Measurements from ENCODE around the gene GADD45A. TPM values are rescaled to one million over a fixed set of nuclear protein-coding genes. Genes with fewer than 3 reads are reported as not detected.

The GADD45A gene
- total and polyA plus RNA-seq, 12 donors, result 5.3 to 26.9 (median 13.1) TPM

GRCh38 chr1:67737875-67738274, 52.9 kb downstream of the GADD45A start:
- H3K4me3 ChIP-seq, result no peak overlapping the region
- no peaks in the 10 kb centered on the region for H3K9me3 ChIP-seq (replicated peaks in 1 of 3)
- H3K4me1 ChIP-seq (replicated peaks in 1 of 2), result peaks cover 5 to 31% of the 10 kb centered on the region in 2 donors
- WGBS, 4 donors, result 97 to 100% (median 98%) methylated on average over 3 of the region's 3 CpGs
- no peak for DNase-seq
- H3K36me3 ChIP-seq (replicated peaks in 1 of 2), result no peaks in the 10 kb centered on the region
- no peak overlapping the region for H3K27ac ChIP-seq
- intact Hi-C loops (cut with DNase I), result no loop called here
- no peak for TF ChIP-seq CTCF (IDR thresholded peaks at IDR 0.05)
- TF ChIP-seq POLR2A (IDR thresholded peaks at IDR 0.05), result no peak
- no peaks in the 10 kb centered on the region for H3K27me3 ChIP-seq

Small RNA genes within 50 kb of the gene (small RNA-seq; reads per million reads assigned to genes)
- 0 reads per million in 2 donors for gene RN7SL392P

Other genes with a start within 250 kb of the GADD45A start
- gene GNG12, start 148.3 kb downstream of the GADD45A start, total RNA-seq, result 100 to 1,000 TPM in 1 of 9 donors, 10 to 100 TPM in 8; 75.7 to 121 (median 85.2) TPM
- 100 to 1,000 TPM in 1 of 3 donors, 10 to 100 TPM in 2; 15.3 to 102 (median 19.9) TPM for gene GNG12, start 148.3 kb downstream of the GADD45A start, polyA plus RNA-seq